AG09309 (cell line): ENCODE results near the gene SMYD4.

ENCODE experiments used
- DNase-seq: peaks from one replicate; pipeline ENCODE4 v3.0.0-alpha.2; 2010; ENCODE audit warnings: low read depth
- H3K4me3 ChIP-seq: 2 replicates; pipeline ENCODE4 v1.5.1; 2011; ENCODE audit warnings: mild to moderate bottlenecking, low read depth, low read length, moderate library complexity; ENCODE audit not compliant: control insufficient read depth
- CTCF ChIP-seq: IDR thresholded peaks from 2 replicates; pipeline ENCODE4 v1.5.1; 2011; ENCODE audit warnings: mild to moderate bottlenecking, low read depth, low read length, inconsistent platforms; ENCODE audit not compliant: insufficient read depth, control insufficient read depth; ENCODE audit errors: missing control alignments

Gene SMYD4

DNA sequence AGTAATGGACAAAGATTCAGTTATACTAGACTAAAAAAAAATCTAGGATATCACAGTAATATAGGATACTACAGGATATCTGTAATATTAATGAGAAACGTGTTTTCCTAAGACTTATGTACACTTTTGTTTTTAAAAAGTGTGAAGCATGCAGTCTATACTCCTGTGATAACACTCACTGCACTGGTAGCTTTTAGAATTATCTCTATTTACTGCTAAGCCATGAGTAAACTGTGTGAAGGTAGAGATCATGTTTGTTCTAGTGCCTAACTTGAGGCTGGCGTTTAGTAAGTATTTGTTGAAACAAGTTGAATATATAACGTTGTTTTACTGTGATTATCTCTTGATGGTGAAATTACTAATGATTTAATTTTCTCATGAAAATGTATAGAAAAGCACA lies 24.0 kb upstream of the SMYD4 start:
- H3K4me3 ChIP-seq: no peak overlapping the region
- DNase-seq: no peak
- TF ChIP-seq CTCF: no peak

GRCh38 chr17:1852327-1852726 lies 22.6 kb upstream of the SMYD4 start:
- no peak for DNase-seq
- TF ChIP-seq CTCF: no peak
- H3K4me3 ChIP-seq: no peak overlapping the region

GRCh38 chr17:1847191-1847590 lies 17.5 kb upstream of the SMYD4 start:
- no peak for TF ChIP-seq CTCF
- H3K4me3 ChIP-seq: no peak overlapping the region
- no peak for DNase-seq

- H3K4me3 ChIP-seq: no peak overlapping the region
- DNase-seq: no peak
- no peak for TF ChIP-seq CTCF
These were observed 14.2 kb upstream of the SMYD4 start for GRCh38 chr17:1843947-1844346.

GRCh38 chr17:1839516-1839915 lies 9.8 kb upstream of the SMYD4 start:
- H3K4me3 ChIP-seq: no peak overlapping the region
- no peak for DNase-seq
- no peak for TF ChIP-seq CTCF

DNA sequence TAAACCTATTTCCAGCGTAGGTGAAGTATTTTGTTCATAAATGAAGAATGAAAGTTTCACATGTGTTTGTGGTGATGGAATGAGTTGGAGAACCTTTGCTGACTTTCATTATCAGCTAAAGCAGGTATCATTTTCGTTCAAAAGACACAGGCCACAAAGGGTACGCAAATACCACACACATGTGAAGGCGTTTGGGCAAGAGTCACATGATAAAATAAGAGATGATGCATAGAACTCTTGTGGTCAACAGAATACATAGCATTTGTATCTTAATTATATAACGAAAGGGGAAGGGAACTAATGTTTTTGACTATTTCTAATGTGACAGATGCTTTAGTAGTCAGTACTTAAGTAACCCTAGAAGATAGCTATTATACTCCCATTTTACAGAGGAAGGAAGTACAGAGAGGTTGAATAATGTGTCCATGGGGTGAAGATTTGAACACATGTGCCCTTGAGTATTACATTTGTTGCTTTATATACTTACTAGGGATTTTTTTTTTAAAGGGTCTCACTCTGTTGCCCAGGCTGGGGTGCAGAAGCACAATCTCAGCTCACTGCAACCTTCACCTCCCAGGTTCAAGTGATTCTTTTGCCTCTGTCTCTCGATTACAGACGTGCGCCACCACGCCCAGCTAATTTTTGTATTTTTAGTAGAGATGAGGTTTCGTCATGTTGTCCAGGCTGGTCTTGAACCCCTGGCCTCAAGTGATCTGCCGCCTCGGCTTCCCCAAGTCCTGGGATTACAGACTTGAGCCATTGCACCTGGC lies 4.9 kb upstream of the SMYD4 start:
- no peak overlapping the region for H3K4me3 ChIP-seq
- TF ChIP-seq CTCF: no peak
- no peak for DNase-seq
